Keratinocyte (primary cell): ENCODE data around the gene ABI3BP. TPM values are rescaled to one million over a fixed set of nuclear protein-coding genes. Genes with fewer than 3 reads are reported as not detected.

ENCODE experiments used
- DNase-seq: peaks from one replicate; pipeline ENCODE4 v3.0.0-alpha.2; 2011; ENCODE audit warnings: low read depth, missing footprints, low spot score
- FAIRE-seq: peaks from 2 replicates; lab custom pipeline; 2011; peaks lifted over from hg19 to GRCh38; lab: Jason Lieb, UNC
- H2AFZ ChIP-seq: 2 replicates; pipeline ENCODE4 v1.6.0; 2012; ENCODE audit warnings: low read length, control low read depth, inconsistent platforms; ENCODE audit not compliant: control insufficient read depth
- H3K27ac ChIP-seq: 2 replicates; pipeline ENCODE4 v1.5.1; 2011; ENCODE audit warnings: low read length; ENCODE audit not compliant: control insufficient read depth, insufficient read depth
- H3K27me3 ChIP-seq: 3 replicates; pipeline ENCODE4 v1.6.0; 2011; ENCODE audit warnings: low read length; ENCODE audit not compliant: control insufficient read depth, insufficient read depth; ENCODE audit errors: extremely low read depth
- H3K36me3 ChIP-seq, 2 experiments: 2 replicates in 1 of 2; 3 replicates in 1 of 2; pipeline ENCODE4 v1.5.1; 2011; ENCODE audit warnings: low read length in 2 of 2, mild to moderate bottlenecking in 1 of 2; ENCODE audit not compliant: control insufficient read depth in 2 of 2, insufficient read depth in 2 of 2; ENCODE audit errors: extremely low read depth in 1 of 2
- H3K4me1 ChIP-seq: 3 replicates; pipeline ENCODE4 v1.5.1; 2011; ENCODE audit warnings: low read length; ENCODE audit not compliant: control insufficient read depth, insufficient read depth; ENCODE audit errors: extremely low read depth
- H3K4me2 ChIP-seq: 3 replicates; pipeline ENCODE4 v1.6.0; 2011; ENCODE audit warnings: low read depth, low read length; ENCODE audit not compliant: control insufficient read depth, insufficient read depth; ENCODE audit errors: extremely low read depth
- H3K4me3 ChIP-seq, 3 experiments: fragments of 200-600 bp in 1 of 3; sonication (generic) in 1 of 3; 2 replicates in 2 of 3; 3 replicates in 1 of 3; pipeline ENCODE4 v1.5.1; 2011 to 2016; ENCODE audit warnings: low read length in 3 of 3, mild to moderate bottlenecking in 3 of 3, control low read depth in 2 of 3, inconsistent platforms in 1 of 3, low read depth in 1 of 3, mixed read lengths in 1 of 3, mixed run types in 1 of 3, moderate library complexity in 1 of 3; ENCODE audit not compliant: control insufficient read depth in 2 of 3, insufficient read depth in 2 of 3; ENCODE audit errors: extremely low read depth in 1 of 3
- H3K79me2 ChIP-seq: 2 replicates; pipeline ENCODE4 v1.6.0; 2012; ENCODE audit warnings: low read length; ENCODE audit not compliant: control insufficient read depth, insufficient read depth
- H3K9ac ChIP-seq: 3 replicates; pipeline ENCODE4 v1.6.0; 2011; ENCODE audit warnings: low read length; ENCODE audit not compliant: control insufficient read depth, insufficient read depth; ENCODE audit errors: extremely low read depth
- H3K9me1 ChIP-seq: 3 replicates; pipeline ENCODE4 v1.6.0; 2011; ENCODE audit warnings: low read length; ENCODE audit not compliant: control insufficient read depth, insufficient read depth; ENCODE audit errors: extremely low read depth
- H3K9me3 ChIP-seq: 2 replicates; pipeline ENCODE4 v1.5.1; 2012; ENCODE audit warnings: low read depth, low read length; ENCODE audit not compliant: control insufficient read depth
- H4K20me1 ChIP-seq: 3 replicates; pipeline ENCODE4 v1.6.0; 2011; ENCODE audit warnings: low read length; ENCODE audit not compliant: control insufficient read depth, insufficient read depth; ENCODE audit errors: extremely low read depth
- EZH2 ChIP-seq: IDR thresholded peaks from one replicate; pipeline ENCODE4 v1.6.1; 2012; ENCODE audit warnings: inconsistent platforms, mild to moderate bottlenecking, low read length, moderate library complexity
- dilution Hi-C: fragments of 300-500 bp; cut with MboI; formaldehyde crosslinking; loops from one replicate; pipeline ENCODE4 v1.7.0; 2020; ENCODE audit warnings: low sequenced_read_pairs; ENCODE audit not compliant: extremely low pct_ligation_motif_present
- polyA plus RNA-seq, 5 experiments: library from polyadenylated mRNA; depleted of rRNA in 3 of 5; stranded (reverse) in 3 of 5; stranded (forward) in 1 of 5; unstranded in 1 of 5; fragments of >200 nt; gene quantifications; 1 replicate in 1 of 5; 2 replicates in 3 of 5; 3 replicates in 1 of 5; pipeline versions ENCODE4 v1.2.1 to v1.2.3, GENCODE V29; 2011 to 2012; ENCODE audit warnings: missing spikeins in 2 of 5, low read depth in 1 of 5, low replicate concordance in 1 of 5
- TF ChIP-seq, protein P1 (sequence below), 3 experiments: IDR thresholded peaks in 1 of 3; conservative IDR thresholded peaks in 1 of 3; optimal IDR thresholded peaks in 1 of 3; 2 replicates in 2 of 3; 3 replicates in 1 of 3; pipeline versions ENCODE3 to v1.5.1; 2011; ENCODE audit warnings: low read length in 3 of 3, mild to moderate bottlenecking in 3 of 3, moderate library complexity in 2 of 3, control low read depth in 1 of 3, inconsistent platforms in 1 of 3; ENCODE audit not compliant: insufficient read depth in 2 of 3; ENCODE audit errors: extremely low read depth in 1 of 3

The ABI3BP gene
- polyA plus RNA-seq, 1 donor (not counting 4 experiments of a cell fraction or from before 2014, with no cell fraction given) = 0.59 TPM

GRCh38 chr3:100954199-100954935 lies 38.9 kb downstream of the ABI3BP start:
- H2AFZ ChIP-seq = peak overlapping the region; percentile 65
- H3K4me1 ChIP-seq = peaks cover 22% of the 10 kb centered on the region
- no peaks in the 10 kb centered on the region for H3K36me3 ChIP-seq
- H3K27me3 ChIP-seq = no peaks in the 10 kb centered on the region
- H3K79me2 ChIP-seq = no peaks in the 10 kb centered on the region
- no peaks in the 10 kb centered on the region for H3K9me3 ChIP-seq
- H4K20me1 ChIP-seq = no peaks in the 10 kb centered on the region
- no peaks in the 10 kb centered on the region for H3K9me1 ChIP-seq
- H3K4me3 ChIP-seq = no peak overlapping the region
- H3K27ac ChIP-seq = peak overlapping the region; percentile 61
- H3K9ac ChIP-seq = peak overlapping the region; percentile 15
- DNase-seq = no peak
- no peak for TF ChIP-seq EZH2
- TF ChIP-seq, protein P1, sequence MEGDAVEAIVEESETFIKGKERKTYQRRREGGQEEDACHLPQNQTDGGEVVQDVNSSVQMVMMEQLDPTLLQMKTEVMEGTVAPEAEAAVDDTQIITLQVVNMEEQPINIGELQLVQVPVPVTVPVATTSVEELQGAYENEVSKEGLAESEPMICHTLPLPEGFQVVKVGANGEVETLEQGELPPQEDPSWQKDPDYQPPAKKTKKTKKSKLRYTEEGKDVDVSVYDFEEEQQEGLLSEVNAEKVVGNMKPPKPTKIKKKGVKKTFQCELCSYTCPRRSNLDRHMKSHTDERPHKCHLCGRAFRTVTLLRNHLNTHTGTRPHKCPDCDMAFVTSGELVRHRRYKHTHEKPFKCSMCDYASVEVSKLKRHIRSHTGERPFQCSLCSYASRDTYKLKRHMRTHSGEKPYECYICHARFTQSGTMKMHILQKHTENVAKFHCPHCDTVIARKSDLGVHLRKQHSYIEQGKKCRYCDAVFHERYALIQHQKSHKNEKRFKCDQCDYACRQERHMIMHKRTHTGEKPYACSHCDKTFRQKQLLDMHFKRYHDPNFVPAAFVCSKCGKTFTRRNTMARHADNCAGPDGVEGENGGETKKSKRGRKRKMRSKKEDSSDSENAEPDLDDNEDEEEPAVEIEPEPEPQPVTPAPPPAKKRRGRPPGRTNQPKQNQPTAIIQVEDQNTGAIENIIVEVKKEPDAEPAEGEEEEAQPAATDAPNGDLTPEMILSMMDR (optimal IDR thresholded peaks at IDR 0.05 in 1 of 3, IDR thresholded peaks at IDR 0.05 in 1 of 3, conservative IDR thresholded peaks at IDR 0.05 in 1 of 3; ENCODE audit: extremely low read depth in 1 of 3, insufficient read depth in 2 of 3, low read length in 3 of 3) = no peak
- no peak for FAIRE-seq
- H3K4me2 ChIP-seq = peak overlapping the region; percentile 79
- dilution Hi-C loops = no loop called here

GRCh38 chr3:100953103-100953502 lies 40.1 kb downstream of the ABI3BP start:
- no peak overlapping the region for H3K9ac ChIP-seq
- H3K27me3 ChIP-seq = no peaks in the 10 kb centered on the region
- H4K20me1 ChIP-seq = no peaks in the 10 kb centered on the region
- H3K27ac ChIP-seq = no peak overlapping the region
- no peaks in the 10 kb centered on the region for H3K9me3 ChIP-seq
- H3K79me2 ChIP-seq = no peaks in the 10 kb centered on the region
- dilution Hi-C loops = no loop called here
- H3K36me3 ChIP-seq = no peaks in the 10 kb centered on the region
- peaks cover 22% of the 10 kb centered on the region for H3K4me1 ChIP-seq
- no peak overlapping the region for H2AFZ ChIP-seq
- TF ChIP-seq, protein P1 (optimal IDR thresholded peaks at IDR 0.05 in 1 of 3, IDR thresholded peaks at IDR 0.05 in 1 of 3, conservative IDR thresholded peaks at IDR 0.05 in 1 of 3; ENCODE audit: extremely low read depth in 1 of 3, insufficient read depth in 2 of 3, low read length in 3 of 3) = no peak
- no peak for TF ChIP-seq EZH2
- FAIRE-seq (no peak), DNase-seq (no peak)
- no peak overlapping the region for H3K4me2 ChIP-seq
- no peaks in the 10 kb centered on the region for H3K9me1 ChIP-seq
- H3K4me3 ChIP-seq = no peak overlapping the region
